HEK293 (cell line): ENCODE measurements around the gene CAPN15.

Experiments
- CTCF ChIA-PET: fragments of 350-600 bp; formaldehyde crosslinking; extraction: SDS; loops from one replicate; lab custom pipeline; 2021; ENCODE audit warnings: antibody characterized with exemption; lab: Yijun Ruan, JAX
- POLR2A ChIA-PET: fragments of 300-600 bp; formaldehyde crosslinking; extraction: SDS; loops from one replicate; lab custom pipeline; 2020; ENCODE audit warnings: antibody characterized with exemption, inconsistent platforms; lab: Yijun Ruan, JAX
- H3K27ac ChIP-seq: fragments of 200-500 bp; sonication (Bioruptor generic); 2 replicates; pipeline ENCODE4 v1.5.1; 2014; ENCODE audit warnings: low read depth, low read length, control low read depth, inconsistent platforms; ENCODE audit errors: extremely low read depth
- H3K36me3 ChIP-seq, 2 experiments: fragments of 200-500 bp in 1 of 2; sonication (Bioruptor generic) in 1 of 2; 1 replicate in 1 of 2; 2 replicates in 1 of 2; pipeline ENCODE4 v1.5.1; 2014 to 2017; ENCODE audit warnings: inconsistent platforms in 2 of 2, low read length in 2 of 2; ENCODE audit not compliant: control insufficient read depth in 2 of 2, insufficient read depth in 1 of 2
- H3K4me1 ChIP-seq: fragments of 200-500 bp; sonication (Bioruptor generic); 2 replicates; pipeline ENCODE4 v1.5.1; 2014; ENCODE audit warnings: mild to moderate bottlenecking, low read length, inconsistent platforms; ENCODE audit not compliant: control insufficient read depth, insufficient read depth
- H3K4me3 ChIP-seq: 2 replicates; pipeline ENCODE4 v1.5.1; 2011; ENCODE audit warnings: low read depth, mild to moderate bottlenecking, control low read depth, low read length, moderate library complexity
- H3K9me3 ChIP-seq: fragments of 200-500 bp; sonication (Bioruptor generic); 2 replicates; pipeline ENCODE4 v1.5.1; 2014; ENCODE audit warnings: low read depth, low read length, inconsistent platforms; ENCODE audit not compliant: control insufficient read depth, insufficient read depth
- ATF2 ChIP-seq: fragments of 450-650 bp; formaldehyde crosslinking; IDR thresholded peaks from 2 replicates; pipeline ENCODE4 v1.5.1; 2016; ENCODE audit warnings: missing biosample characterization, missing genetic modification characterization, low read depth
- GLI2 ChIP-seq: fragments of 450-650 bp; formaldehyde crosslinking; IDR thresholded peaks from 2 replicates; pipeline ENCODE4; 2017; ENCODE audit warnings: missing biosample characterization, missing genetic modification characterization, low read depth, borderline replicate concordance
- GLIS2 ChIP-seq: fragments of 450-650 bp; formaldehyde crosslinking; IDR thresholded peaks from 2 replicates; pipeline ENCODE4 v1.5.1; 2016; ENCODE audit warnings: missing biosample characterization, missing genetic modification characterization
- PATZ1 ChIP-seq: fragments of 450-650 bp; formaldehyde crosslinking; IDR thresholded peaks from 2 replicates; pipeline ENCODE4 v1.5.1; 2016; ENCODE audit warnings: missing biosample characterization, missing genetic modification characterization
- PRDM10 ChIP-seq: fragments of 450-650 bp; formaldehyde crosslinking; IDR thresholded peaks from 2 replicates; pipeline ENCODE4 v1.5.1; 2016; ENCODE audit warnings: missing biosample characterization, missing genetic modification characterization
- WT1 ChIP-seq: fragments of 450-650 bp; formaldehyde crosslinking; IDR thresholded peaks from 2 replicates; pipeline ENCODE4 v1.5.1; 2016; ENCODE audit warnings: missing biosample characterization, missing genetic modification characterization
- ZBTB20 ChIP-seq: fragments of 450-650 bp; formaldehyde crosslinking; IDR thresholded peaks from 2 replicates; pipeline ENCODE4 v1.5.1; 2016; ENCODE audit warnings: missing biosample characterization, missing genetic modification characterization
- ZEB2 ChIP-seq: fragments of 450-650 bp; formaldehyde crosslinking; IDR thresholded peaks from 2 replicates; pipeline ENCODE4 v1.5.1; 2016; ENCODE audit warnings: missing biosample characterization, missing genetic modification characterization
- ZNF140 ChIP-seq: fragments of 450-650 bp; formaldehyde crosslinking; IDR thresholded peaks from 2 replicates; pipeline ENCODE4 v1.5.1; 2016; ENCODE audit warnings: missing biosample characterization, missing genetic modification characterization
- ZNF155 ChIP-seq: fragments of 450-650 bp; formaldehyde crosslinking; IDR thresholded peaks from 2 replicates; pipeline ENCODE4 v1.5.1; 2016; ENCODE audit warnings: missing biosample characterization, missing genetic modification characterization
- ZNF211 ChIP-seq: fragments of 450-650 bp; formaldehyde crosslinking; IDR thresholded peaks from 2 replicates; pipeline ENCODE4 v1.5.1; 2016; ENCODE audit warnings: low read depth, missing biosample characterization, missing genetic modification characterization
- ZNF239 ChIP-seq: fragments of 450-650 bp; formaldehyde crosslinking; IDR thresholded peaks from 2 replicates; pipeline ENCODE4 v1.5.1; 2016; ENCODE audit warnings: missing biosample characterization, missing genetic modification characterization
- ZNF26 ChIP-seq: fragments of 450-650 bp; formaldehyde crosslinking; IDR thresholded peaks from 2 replicates; pipeline ENCODE4 v1.5.1; 2016; ENCODE audit warnings: missing biosample characterization, missing genetic modification characterization
- ZNF473 ChIP-seq: fragments of 450-650 bp; formaldehyde crosslinking; IDR thresholded peaks from 2 replicates; pipeline ENCODE4 v1.5.1; 2017; ENCODE audit warnings: missing biosample characterization, missing genetic modification characterization
- ZNF514 ChIP-seq: fragments of 450-650 bp; formaldehyde crosslinking; IDR thresholded peaks from 2 replicates; pipeline ENCODE4 v1.5.1; 2016; ENCODE audit warnings: missing biosample characterization, missing genetic modification characterization
- ZNF521 ChIP-seq: fragments of 450-650 bp; formaldehyde crosslinking; IDR thresholded peaks from 2 replicates; pipeline ENCODE4 v1.5.1; 2017; ENCODE audit warnings: missing biosample characterization, mild to moderate bottlenecking, missing genetic modification characterization
- ZNF571 ChIP-seq: fragments of 450-650 bp; formaldehyde crosslinking; IDR thresholded peaks from 2 replicates; pipeline ENCODE4 v1.5.0; 2017; ENCODE audit warnings: missing biosample characterization, missing genetic modification characterization
- ZNF610 ChIP-seq: fragments of 450-650 bp; formaldehyde crosslinking; IDR thresholded peaks from 2 replicates; pipeline ENCODE4 v1.5.1; 2016; ENCODE audit warnings: missing biosample characterization, missing genetic modification characterization, borderline replicate concordance
- ZNF621 ChIP-seq: fragments of 450-650 bp; formaldehyde crosslinking; IDR thresholded peaks from 2 replicates; pipeline ENCODE4 v1.5.1; 2017; ENCODE audit warnings: missing biosample characterization, missing genetic modification characterization
- ZNF629 ChIP-seq: fragments of 450-650 bp; formaldehyde crosslinking; IDR thresholded peaks from 2 replicates; pipeline ENCODE4 v1.5.1; 2017; ENCODE audit warnings: missing biosample characterization, missing genetic modification characterization
- ZNF837 ChIP-seq: fragments of 450-650 bp; formaldehyde crosslinking; IDR thresholded peaks from 2 replicates; pipeline ENCODE4 v1.5.1; 2016; ENCODE audit warnings: missing biosample characterization, missing genetic modification characterization

The CAPN15 gene

GRCh38 chr16:520847-521246 lies 6.7 kb upstream of the CAPN15 start:
- H3K27ac ChIP-seq: no peak overlapping the region
- CTCF ChIA-PET: interaction anchor here (0.6 to 0.8 kb wide), 2 partner anchors 33 to 56 kb away, joined by 3 read pairs; no protein-coding TSS in a partner anchor
- H3K4me1 ChIP-seq: no peaks in the 10 kb centered on the region
- POLR2A ChIA-PET: interaction anchor here (1.1 kb wide), 1 partner anchor 129 kb away, joined by 4 read pairs; no protein-coding TSS in a partner anchor
- peaks cover 0 to 47% of the 10 kb centered on the region in 2 experiments; a peak in 2 of 3 replicates for H3K36me3 ChIP-seq
- no peak overlapping the region for H3K4me3 ChIP-seq
- no peaks in the 10 kb centered on the region for H3K9me3 ChIP-seq
- no peak for TF ChIP-seq ZNF26
- TF ChIP-seq ZNF155 (tag by site-specific recombination): no peak
- TF ChIP-seq ZNF239 (tag by site-specific recombination): no peak
- TF ChIP-seq ATF2 (tag by site-specific recombination): no peak
- no peak for TF ChIP-seq ZNF610 (tag by site-specific recombination)
- no peak for TF ChIP-seq ZNF521 (tag by site-specific recombination)
- no peak for TF ChIP-seq ZNF837
- no peak for TF ChIP-seq ZNF211 (tag by site-specific recombination)
- TF ChIP-seq ZNF571 (tag by site-specific recombination): no peak
- TF ChIP-seq ZNF140 (tag by site-specific recombination): no peak
- TF ChIP-seq GLIS2 (tag by site-specific recombination): no peak
- TF ChIP-seq ZNF514 (tag by site-specific recombination): no peak
- TF ChIP-seq WT1: no peak
- no peak for TF ChIP-seq ZBTB20
- TF ChIP-seq ZEB2: no peak
- no peak for TF ChIP-seq ZNF621 (tag by site-specific recombination)
- TF ChIP-seq PRDM10 (tag by site-specific recombination): no peak
- no peak for TF ChIP-seq ZNF629 (tag by site-specific recombination)
- no peak for TF ChIP-seq GLI2 (tag by site-specific recombination)

GRCh38 chr16:521381-522210 lies 5.9 kb upstream of the CAPN15 start:
- no peaks in the 10 kb centered on the region for H3K4me1 ChIP-seq
- ChIA-PET POLR2A (no interaction called here), CTCF (interaction anchor here (0.6 kb wide), 1 partner anchor 34 kb away, joined by 3 read pairs; no protein-coding TSS in a partner anchor)
- no peaks in the 10 kb centered on the region for H3K9me3 ChIP-seq
- no peak overlapping the region for H3K27ac ChIP-seq
- TF ChIP-seq PATZ1 (peak; percentile 36; the same call in 1 of the 2 replicates), ZNF473 (tag by site-specific recombination) (no peak)
- no peak overlapping the region for H3K4me3 ChIP-seq
- H3K36me3 ChIP-seq: peaks cover 0 to 42% of the 10 kb centered on the region in 2 experiments; a peak in 2 of 3 replicates
